Activated T-cell treated with anti-CD3 and anti-CD28 coated beads, Interleukin-2, amount 50 U/mL, for 4 hours (primary cell): Measurements from ENCODE around the gene FGF14. TPM values are rescaled to one million over a fixed set of nuclear protein-coding genes. Genes with fewer than 3 reads are reported as not detected.

ENCODE experiments used
- ATAC-seq, 2 donors: fragments of 200-7000 bp; cut with Tn5 transposase; one replicate each; pipeline ENCODE4 v1.10.0; 2021
- DNase-seq: peaks from one replicate; pipeline ENCODE4 v3.0.0-alpha.2; 2020
- H3K27me3 Mint-ChIP-seq: one replicate; pipeline ENCODE4 v1.8.0; 2021; ENCODE audit warnings: low read depth, mixed read lengths
- H3K36me3 Mint-ChIP-seq: one replicate; pipeline ENCODE4 v1.8.0; 2022; ENCODE audit warnings: mixed read lengths; ENCODE audit not compliant: insufficient read depth
- H3K4me1 Mint-ChIP-seq: one replicate; pipeline ENCODE4 v1.8.0; 2021; ENCODE audit warnings: low read depth, mixed read lengths
- H3K4me3 Mint-ChIP-seq: one replicate; pipeline ENCODE4 v1.8.0; 2021; ENCODE audit warnings: mild to moderate bottlenecking, moderate library complexity, mixed read lengths
- H3K9me3 Mint-ChIP-seq: one replicate; pipeline ENCODE4 v1.8.0; 2021; ENCODE audit warnings: mixed read lengths
- total RNA-seq, 3 donors: library from RNA; stranded (reverse); gene quantifications; one replicate each; pipeline ENCODE4 v1.2.1, GENCODE V29; 2021

Gene FGF14
- total RNA-seq, 3 donors from 2014 or later = not detected

GRCh38 chr13:102276404-102276803 lies 125.4 kb downstream of the FGF14 start:
- ATAC-seq (no peak), DNase-seq (no peak)
- Mint-ChIP-seq H3K36me3 (no peaks in the 10 kb centered on the region), H3K27me3 (peaks cover 9% of the 10 kb centered on the region), H3K4me3 (no peak overlapping the region), H3K9me3 (no peaks in the 10 kb centered on the region), H3K4me1 (no peaks in the 10 kb centered on the region)

- ATAC-seq = no peak
- Mint-ChIP-seq H3K27me3 (peaks cover 9% of the 10 kb centered on the region), H3K36me3 (no peaks in the 10 kb centered on the region), H3K4me1 (no peaks in the 10 kb centered on the region), H3K9me3 (no peaks in the 10 kb centered on the region), H3K4me3 (no peak overlapping the region)
- DNase-seq = no peak
These were observed 125.9 kb downstream of the FGF14 start for GRCh38 chr13:102275969-102276368.

DNA sequence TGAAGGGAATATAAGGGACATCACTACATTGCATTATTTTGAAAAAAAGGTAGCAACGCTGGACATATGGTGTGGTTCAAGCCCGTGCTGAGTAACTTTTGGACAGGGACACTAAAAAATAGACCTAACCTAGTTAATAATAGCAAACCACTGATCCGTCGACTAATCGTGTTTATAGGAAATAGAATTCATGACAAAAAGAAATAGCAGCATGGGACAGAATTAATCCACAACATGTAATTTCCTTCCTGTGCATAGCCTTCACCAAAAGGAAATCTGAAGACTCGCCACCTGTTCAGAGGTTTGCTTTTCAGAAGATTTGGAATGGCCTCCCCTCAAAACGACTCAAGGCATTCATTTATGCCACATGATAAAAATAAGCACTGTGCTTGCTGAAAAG lies 128.7 kb downstream of the FGF14 start:
- no peak for ATAC-seq
- Mint-ChIP-seq H3K4me3 (no peak overlapping the region), H3K4me1 (no peaks in the 10 kb centered on the region), H3K9me3 (no peaks in the 10 kb centered on the region), H3K36me3 (no peaks in the 10 kb centered on the region), H3K27me3 (peaks cover 9% of the 10 kb centered on the region)
- no peak for DNase-seq

DNA sequence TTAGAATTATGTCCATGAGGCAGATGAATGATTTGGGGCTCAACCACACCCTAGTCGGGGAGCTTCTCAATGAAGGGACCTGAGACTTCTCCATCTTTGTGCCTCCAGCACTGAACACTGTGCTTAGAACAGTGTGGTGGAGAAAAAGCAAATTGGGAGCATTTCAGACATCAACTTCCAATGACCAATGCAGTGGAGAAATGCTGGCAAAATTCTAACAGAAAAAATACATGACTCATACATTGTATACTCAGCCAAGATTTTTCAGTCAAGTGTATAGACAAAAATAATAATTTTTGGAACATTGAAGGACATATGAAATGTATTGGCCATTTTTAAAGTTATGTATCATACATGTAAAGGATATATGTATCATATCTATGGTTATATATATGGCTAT lies 134.7 kb downstream of the FGF14 start:
- DNase-seq (no peak), ATAC-seq (no peak)
- no peak overlapping the region for H3K4me3 Mint-ChIP-seq
- no peaks in the 10 kb centered on the region for H3K36me3 Mint-ChIP-seq
- H3K27me3 Mint-ChIP-seq = peaks cover 4% of the 10 kb centered on the region
- peaks cover 3% of the 10 kb centered on the region for H3K9me3 Mint-ChIP-seq
- no peaks in the 10 kb centered on the region for H3K4me1 Mint-ChIP-seq

GRCh38 chr13:102261809-102262208 lies 140.0 kb downstream of the FGF14 start:
- H3K36me3 Mint-ChIP-seq = no peaks in the 10 kb centered on the region
- DNase-seq = no peak
- no peaks in the 10 kb centered on the region for H3K4me1 Mint-ChIP-seq
- H3K27me3 Mint-ChIP-seq = peaks cover 5% of the 10 kb centered on the region
- H3K9me3 Mint-ChIP-seq = peaks cover 7% of the 10 kb centered on the region
- H3K4me3 Mint-ChIP-seq = no peak overlapping the region
- ATAC-seq = no peak

DNA sequence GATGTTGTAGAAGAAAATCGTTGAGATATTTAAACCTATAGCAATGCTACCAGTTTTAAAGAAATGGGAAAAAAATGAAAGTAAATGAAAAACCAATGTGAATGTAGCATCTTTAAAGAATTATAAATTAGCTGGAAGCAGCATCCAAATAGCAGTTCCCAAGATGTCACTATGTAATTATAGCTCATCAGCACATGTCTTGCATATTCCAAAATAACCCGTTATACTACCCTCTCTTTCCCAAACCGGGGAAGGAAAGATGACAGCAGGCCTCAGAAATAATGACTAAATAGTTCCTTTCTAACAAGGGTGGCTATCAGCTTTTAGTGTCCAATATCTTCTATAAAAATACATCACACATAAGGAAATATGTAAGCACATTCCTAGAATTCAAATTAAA lies 140.5 kb downstream of the FGF14 start:
- H3K27me3 Mint-ChIP-seq = peaks cover 5% of the 10 kb centered on the region
- DNase-seq (no peak), ATAC-seq (no peak)
- H3K36me3 Mint-ChIP-seq = no peaks in the 10 kb centered on the region
- H3K4me1 Mint-ChIP-seq = no peaks in the 10 kb centered on the region
- H3K4me3 Mint-ChIP-seq = no peak overlapping the region
- H3K9me3 Mint-ChIP-seq = peaks cover 7% of the 10 kb centered on the region

GRCh38 chr13:102260256-102260655 lies 141.6 kb downstream of the FGF14 start:
- Mint-ChIP-seq H3K27me3 (peaks cover 1% of the 10 kb centered on the region), H3K4me1 (no peaks in the 10 kb centered on the region), H3K4me3 (no peak overlapping the region), H3K36me3 (no peaks in the 10 kb centered on the region), H3K9me3 (peaks cover 5% of the 10 kb centered on the region)
- DNase-seq (no peak), ATAC-seq (no peak)

DNA sequence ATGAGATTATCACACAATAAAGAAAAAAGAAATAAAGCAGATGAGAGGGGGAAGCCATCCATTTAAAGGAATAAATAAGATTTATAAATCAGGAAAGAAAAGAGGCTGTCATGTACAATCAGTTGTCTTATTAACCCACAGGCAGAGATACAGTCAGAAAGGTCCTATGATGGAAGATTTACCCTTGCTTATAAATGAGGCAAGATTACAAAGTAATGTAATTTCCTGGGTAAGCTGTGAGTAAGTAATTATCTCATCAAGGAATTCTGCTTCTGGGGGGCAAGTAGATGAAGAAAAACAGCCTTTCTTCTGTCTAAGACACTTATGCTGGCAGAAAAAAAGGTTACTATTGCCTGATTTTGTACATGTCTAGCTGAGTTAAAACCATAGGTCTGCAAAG lies 146.4 kb downstream of the FGF14 start:
- Mint-ChIP-seq H3K27me3 (peaks cover 1% of the 10 kb centered on the region), H3K4me1 (no peaks in the 10 kb centered on the region), H3K36me3 (no peaks in the 10 kb centered on the region), H3K9me3 (peaks cover 4% of the 10 kb centered on the region), H3K4me3 (no peak overlapping the region)
- DNase-seq (no peak), ATAC-seq (no peak)

GRCh38 chr13:102251817-102252216 lies 150.0 kb downstream of the FGF14 start:
- Mint-ChIP-seq H3K4me1 (no peaks in the 10 kb centered on the region), H3K27me3 (no peaks in the 10 kb centered on the region), H3K36me3 (no peaks in the 10 kb centered on the region), H3K9me3 (no peaks in the 10 kb centered on the region), H3K4me3 (no peak overlapping the region)
- DNase-seq (no peak), ATAC-seq (no peak)

GRCh38 chr13:102250448-102250847 lies 151.4 kb downstream of the FGF14 start:
- Mint-ChIP-seq H3K4me1 (no peaks in the 10 kb centered on the region), H3K9me3 (no peaks in the 10 kb centered on the region), H3K36me3 (no peaks in the 10 kb centered on the region), H3K27me3 (no peaks in the 10 kb centered on the region), H3K4me3 (no peak overlapping the region)
- DNase-seq (no peak), ATAC-seq (no peak)

DNA sequence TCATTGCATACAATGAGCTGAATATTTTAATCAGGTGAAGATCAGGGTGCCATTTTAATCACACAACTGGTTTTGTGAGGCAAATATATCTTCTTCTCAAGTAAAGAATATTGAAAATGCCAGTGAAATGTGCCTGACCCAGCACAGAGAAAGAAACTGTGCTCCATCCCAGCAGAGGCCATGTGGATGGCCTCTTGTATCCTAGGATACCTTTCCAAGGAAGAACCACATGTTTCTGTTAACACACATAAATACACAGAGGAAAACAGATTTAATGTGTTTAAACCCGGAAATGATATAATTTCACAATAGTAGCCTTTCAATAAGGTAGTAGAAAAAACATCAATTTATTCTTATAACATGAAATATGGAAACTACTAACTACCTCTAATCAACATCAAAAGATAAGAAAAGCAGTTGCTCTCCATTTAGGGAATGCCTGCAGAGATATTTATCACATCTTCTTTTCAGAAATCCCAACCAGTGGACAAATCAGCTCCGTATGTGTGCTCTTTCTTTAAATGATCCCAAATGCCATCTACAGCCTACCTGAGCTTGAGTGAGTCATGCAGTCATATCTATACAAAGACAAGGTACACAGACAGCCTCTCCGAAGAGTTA lies 157.1 kb downstream of the FGF14 start:
- Mint-ChIP-seq H3K4me3 (no peak overlapping the region), H3K27me3 (no peaks in the 10 kb centered on the region), H3K9me3 (no peaks in the 10 kb centered on the region), H3K36me3 (no peaks in the 10 kb centered on the region), H3K4me1 (no peaks in the 10 kb centered on the region)
- no peak for DNase-seq
- no peak for ATAC-seq

- Mint-ChIP-seq H3K9me3 (no peaks in the 10 kb centered on the region), H3K4me3 (no peak overlapping the region), H3K36me3 (no peaks in the 10 kb centered on the region), H3K27me3 (no peaks in the 10 kb centered on the region), H3K4me1 (no peaks in the 10 kb centered on the region)
- DNase-seq = no peak
- ATAC-seq = no peak
These were observed 161.7 kb downstream of the FGF14 start for GRCh38 chr13:102240110-102240509.

- no peaks in the 10 kb centered on the region for H3K27me3 Mint-ChIP-seq
- DNase-seq (no peak), ATAC-seq (no peak)
- H3K9me3 Mint-ChIP-seq = no peaks in the 10 kb centered on the region
- no peaks in the 10 kb centered on the region for H3K4me1 Mint-ChIP-seq
- H3K36me3 Mint-ChIP-seq = no peaks in the 10 kb centered on the region
- H3K4me3 Mint-ChIP-seq = no peak overlapping the region
These were observed 164.6 kb downstream of the FGF14 start for GRCh38 chr13:102237230-102237629.

- ATAC-seq = no peak
- Mint-ChIP-seq H3K27me3 (no peaks in the 10 kb centered on the region), H3K4me1 (no peaks in the 10 kb centered on the region), H3K9me3 (no peaks in the 10 kb centered on the region), H3K4me3 (no peak overlapping the region), H3K36me3 (no peaks in the 10 kb centered on the region)
- no peak for DNase-seq
These were observed 165.0 kb downstream of the FGF14 start for GRCh38 chr13:102236830-102237229.

- no peak for DNase-seq
- no peak for ATAC-seq
- H3K36me3 Mint-ChIP-seq = no peaks in the 10 kb centered on the region
These were observed 165.5 kb downstream of the FGF14 start for GRCh38 chr13:102236341-102236740.

GRCh38 chr13:102235689-102236088 lies 166.2 kb downstream of the FGF14 start:
- no peak overlapping the region for H3K4me3 Mint-ChIP-seq
- no peaks in the 10 kb centered on the region for H3K9me3 Mint-ChIP-seq
- DNase-seq (no peak), ATAC-seq (no peak)
- no peaks in the 10 kb centered on the region for H3K36me3 Mint-ChIP-seq
- no peaks in the 10 kb centered on the region for H3K27me3 Mint-ChIP-seq
- H3K4me1 Mint-ChIP-seq = no peaks in the 10 kb centered on the region

More at GRCh38 chr13:102236341-102236740, 165.5 kb downstream of the FGF14 start:
- Mint-ChIP-seq H3K4me1 (no peaks in the 10 kb centered on the region), H3K9me3 (no peaks in the 10 kb centered on the region), H3K4me3 (no peak overlapping the region), H3K27me3 (no peaks in the 10 kb centered on the region)
